ENCODE results near the gene ST3GAL3.

GRCh38 chr1:43743206-43743605 lies 35.9 kb downstream of the ST3GAL3 start:
- TF ChIP-seq REST (IDR thresholded peaks at IDR 0.05; ENCODE audit: insufficient read depth in 1 of 2, low read depth in 2 of 2, low read length in 2 of 2) (no peak), POLR2AphosphoS5 (IDR thresholded peaks at IDR 0.05; ENCODE audit: low read depth, low read length) (no peak), TAF1 (IDR thresholded peaks at IDR 0.05; ENCODE audit: borderline replicate concordance, insufficient read depth, low read length) (no peak), FOXP2 (optimal IDR thresholded peaks at IDR 0.05; ENCODE audit: borderline replicate concordance, extremely low read depth, extremely low read length, insufficient read depth) (no peak)

Measured in PFSK-1 (cell line).